CD4-positive, alpha-beta T cell treated with Interferon gamma for 1 hour (primary cell): ENCODE data around the gene PSTPIP2.
A peak's percentile ranks its signal among the peaks of the same experiment; 100 is the strongest.
"Not testable (repeated sequence)": the region's sequence is repeated elsewhere in the genome, so short reads cannot be mapped to it uniquely, and the experiment has no call there.

Experiments
- DNase-seq: peaks from one replicate; pipeline ENCODE4 v3.0.0-alpha.2; 2020

Gene PSTPIP2

GRCh38 chr18:46034230-46034629, 37.8 kb downstream of the PSTPIP2 start:
- no peak for DNase-seq

- DNase-seq = no peak
These were observed 40.3 kb downstream of the PSTPIP2 start for GRCh38 chr18:46031741-46032140.

GRCh38 chr18:46028536-46028891, 43.5 kb downstream of the PSTPIP2 start:
- no peak for DNase-seq

- no peak for DNase-seq
These were observed 52.1 kb downstream of the PSTPIP2 start for GRCh38 chr18:46019936-46020335.

GRCh38 chr18:46013484-46014189, 58.4 kb downstream of the PSTPIP2 start:
- peak; percentile 4 for DNase-seq

- no peak for DNase-seq
These were observed 61.4 kb downstream of the PSTPIP2 start for GRCh38 chr18:46010676-46011075.

GRCh38 chr18:46010050-46010449, 62.0 kb downstream of the PSTPIP2 start:
- DNase-seq = no peak

GRCh38 chr18:46009125-46009840, 62.8 kb downstream of the PSTPIP2 start:
- DNase-seq = peak; percentile 52

GRCh38 chr18:46008531-46008930, 63.5 kb downstream of the PSTPIP2 start:
- no peak for DNase-seq

- no peak for DNase-seq
These were observed 64.9 kb downstream of the PSTPIP2 start for GRCh38 chr18:46007165-46007564.

GRCh38 chr18:46002934-46003333, 69.1 kb downstream of the PSTPIP2 start:
- DNase-seq = no peak

- DNase-seq = no peak
These were observed 70.2 kb downstream of the PSTPIP2 start for GRCh38 chr18:46001892-46002291.

GRCh38 chr18:46001074-46001473, 71.0 kb downstream of the PSTPIP2 start:
- DNase-seq = no peak

- DNase-seq = no peak
These were observed 72.5 kb downstream of the PSTPIP2 start for GRCh38 chr18:45999536-45999935.

GRCh38 chr18:45998244-45998643, 73.8 kb downstream of the PSTPIP2 start:
- peak; percentile 26 for DNase-seq

GRCh38 chr18:45997700-45998151, 74.3 kb downstream of the PSTPIP2 start:
- peak; percentile 2 for DNase-seq

GRCh38 chr18:45995461-45995860, 76.6 kb downstream of the PSTPIP2 start:
- DNase-seq = no peak

GRCh38 chr18:45993438-45993837, 78.6 kb downstream of the PSTPIP2 start:
- no peak for DNase-seq

- not testable (repeated sequence) for DNase-seq
These were observed 79.5 kb downstream of the PSTPIP2 start for GRCh38 chr18:45992527-45992926.

- DNase-seq = no peak
These were observed 80.3 kb downstream of the PSTPIP2 start for GRCh38 chr18:45991788-45992187.

- no peak for DNase-seq
These were observed 87.4 kb downstream of the PSTPIP2 start for GRCh38 chr18:45984546-45985235.

GRCh38 chr18:45981821-45982220, 90.2 kb downstream of the PSTPIP2 start:
- DNase-seq = no peak

GRCh38 chr18:45980229-45980628, 91.8 kb downstream of the PSTPIP2 start:
- no peak for DNase-seq

- no peak for DNase-seq
These were observed 94.0 kb downstream of the PSTPIP2 start for GRCh38 chr18:45978084-45978483.
